ENCODE measurements around the gene ACVR2A. TPM values are rescaled to one million over a fixed set of nuclear protein-coding genes. Genes with fewer than 3 reads are reported as not detected.
A peak's percentile ranks its signal among the peaks of the same experiment; 100 is the strongest.

The ACVR2A gene
- total RNA-seq, 2 donors from 2014 or later, result 1.9 to 2.5 TPM

- Mint-ChIP-seq H3K9me3 (no peaks in the 10 kb centered on the region), H3K4me3 (no peak overlapping the region)
Observed at GRCh38 chr2:147924647-147925046, 79.8 kb downstream of the ACVR2A start.

GRCh38 chr2:147925886-147926285, 81.1 kb downstream of the ACVR2A start:
- H3K27me3 Mint-ChIP-seq, result no peaks in the 10 kb centered on the region
- H3K9me3 Mint-ChIP-seq, result no peaks in the 10 kb centered on the region
- H3K27ac Mint-ChIP-seq, result no peak overlapping the region
- H3K4me1 Mint-ChIP-seq, result no peaks in the 10 kb centered on the region
- H3K36me3 Mint-ChIP-seq (ENCODE audit: low read depth), result peaks cover 35% of the 10 kb centered on the region
- no peak overlapping the region for H3K4me3 Mint-ChIP-seq
- ATAC-seq (replicated peaks), result no peak

More at GRCh38 chr2:147924647-147925046, 79.8 kb downstream of the ACVR2A start:
- Mint-ChIP-seq H3K4me1 (no peaks in the 10 kb centered on the region), H3K36me3 (ENCODE audit: low read depth) (peaks cover 36% of the 10 kb centered on the region), H3K27me3 (no peaks in the 10 kb centered on the region), H3K27ac (no peak overlapping the region)
- no peak for ATAC-seq (replicated peaks)

- Mint-ChIP-seq H3K27ac (peak overlapping the region; percentile 25), H3K4me3 (no peak overlapping the region), H3K9me3 (no peaks in the 10 kb centered on the region), H3K27me3 (no peaks in the 10 kb centered on the region), H3K4me1 (no peaks in the 10 kb centered on the region), H3K36me3 (ENCODE audit: low read depth) (peaks cover 33% of the 10 kb centered on the region)
- ATAC-seq (replicated peaks), result no peak
Observed at GRCh38 chr2:147927053-147927588, 82.3 kb downstream of the ACVR2A start.

DNA sequence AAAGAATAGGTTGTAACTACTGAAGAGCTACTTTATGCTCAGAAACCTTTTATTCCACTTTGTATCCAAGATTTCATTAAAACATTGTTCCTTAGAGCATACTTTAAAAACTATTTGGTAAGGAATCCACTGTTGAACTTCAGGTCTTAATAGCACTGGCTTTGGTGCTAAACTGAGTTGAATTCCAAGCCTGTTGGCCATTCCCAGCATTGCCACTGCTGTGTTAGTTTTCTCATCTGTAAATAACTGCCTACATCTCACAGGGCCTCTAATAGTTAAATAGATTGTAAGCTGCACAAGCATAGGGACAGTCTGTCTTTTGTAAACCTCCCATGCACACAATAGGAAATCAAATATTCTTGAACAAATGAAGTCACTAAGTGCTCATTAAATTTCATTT, 89.1 kb downstream of the ACVR2A start:
- no peak for ATAC-seq (replicated peaks)
- no peaks in the 10 kb centered on the region for H3K4me1 Mint-ChIP-seq
- H3K4me3 Mint-ChIP-seq, result no peak overlapping the region
- no peaks in the 10 kb centered on the region for H3K9me3 Mint-ChIP-seq
- H3K27me3 Mint-ChIP-seq, result no peaks in the 10 kb centered on the region
- H3K36me3 Mint-ChIP-seq (ENCODE audit: low read depth), result peaks cover 50% of the 10 kb centered on the region
- no peak overlapping the region for H3K27ac Mint-ChIP-seq

- Mint-ChIP-seq H3K27me3 (no peaks in the 10 kb centered on the region), H3K36me3 (ENCODE audit: low read depth) (peaks cover 52% of the 10 kb centered on the region), H3K27ac (no peak overlapping the region), H3K4me3 (no peak overlapping the region), H3K4me1 (no peaks in the 10 kb centered on the region), H3K9me3 (no peaks in the 10 kb centered on the region)
- no peak for ATAC-seq (replicated peaks)
Observed at GRCh38 chr2:147934881-147935620, 90.2 kb downstream of the ACVR2A start.

DNA sequence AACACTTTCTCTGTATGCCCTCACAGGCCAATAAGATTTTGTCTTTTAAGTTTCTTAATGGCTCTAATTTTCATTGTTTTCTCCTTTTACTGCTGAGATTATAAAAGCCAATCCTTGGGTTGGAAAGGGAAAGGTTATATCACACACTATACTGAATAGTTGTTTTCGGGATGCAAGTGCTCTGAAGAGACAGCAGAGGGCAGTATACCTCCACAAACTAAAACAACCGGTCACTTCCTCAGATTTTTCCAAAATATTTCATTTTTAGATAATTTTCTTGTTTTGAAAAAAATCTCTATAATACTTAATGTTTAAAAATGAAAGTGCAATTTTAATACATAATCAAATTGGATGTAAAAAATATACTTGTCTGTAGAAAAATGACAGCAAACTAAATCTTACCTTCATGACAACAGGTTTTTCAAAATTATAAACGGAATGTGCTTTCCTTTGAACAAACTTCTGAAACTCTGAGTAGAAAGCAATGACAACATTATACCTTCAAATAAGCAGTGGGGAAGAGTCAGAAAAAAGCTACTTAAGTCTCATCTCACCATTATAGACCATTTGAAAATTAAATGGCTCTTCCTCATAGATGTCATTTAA, 93.0 kb downstream of the ACVR2A start:
- H3K4me3 Mint-ChIP-seq, result no peak overlapping the region
- peaks cover 57% of the 10 kb centered on the region for H3K36me3 Mint-ChIP-seq (ENCODE audit: low read depth)
- H3K9me3 Mint-ChIP-seq, result no peaks in the 10 kb centered on the region
- no peak overlapping the region for H3K27ac Mint-ChIP-seq
- no peaks in the 10 kb centered on the region for H3K27me3 Mint-ChIP-seq
- no peaks in the 10 kb centered on the region for H3K4me1 Mint-ChIP-seq
- no peak for ATAC-seq (replicated peaks)

- H3K9me3 Mint-ChIP-seq, result no peaks in the 10 kb centered on the region
- no peaks in the 10 kb centered on the region for H3K4me1 Mint-ChIP-seq
- no peaks in the 10 kb centered on the region for H3K27me3 Mint-ChIP-seq
- H3K4me3 Mint-ChIP-seq, result no peak overlapping the region
- ATAC-seq (replicated peaks), result no peak
- peak overlapping the region; percentile 6 for H3K27ac Mint-ChIP-seq
- peaks cover 69% of the 10 kb centered on the region for H3K36me3 Mint-ChIP-seq (ENCODE audit: low read depth)
Observed at GRCh38 chr2:147939313-147939712, 94.5 kb downstream of the ACVR2A start.

GRCh38 chr2:147945660-147946059, 100.8 kb downstream of the ACVR2A start:
- Mint-ChIP-seq H3K4me1 (no peaks in the 10 kb centered on the region), H3K27me3 (no peaks in the 10 kb centered on the region), H3K4me3 (no peak overlapping the region), H3K36me3 (ENCODE audit: low read depth) (peaks cover 64% of the 10 kb centered on the region), H3K9me3 (no peaks in the 10 kb centered on the region), H3K27ac (no peak overlapping the region)
- no peak for ATAC-seq (replicated peaks)

GRCh38 chr2:147952118-147952517, 107.3 kb downstream of the ACVR2A start:
- H3K27me3 Mint-ChIP-seq, result no peaks in the 10 kb centered on the region
- no peaks in the 10 kb centered on the region for H3K9me3 Mint-ChIP-seq
- H3K36me3 Mint-ChIP-seq (ENCODE audit: low read depth), result peaks cover 62% of the 10 kb centered on the region
- H3K4me1 Mint-ChIP-seq, result no peaks in the 10 kb centered on the region
- ATAC-seq (replicated peaks), result no peak
- H3K27ac Mint-ChIP-seq, result no peak overlapping the region
- no peak overlapping the region for H3K4me3 Mint-ChIP-seq

- H3K9me3 Mint-ChIP-seq, result peaks cover 12% of the 10 kb centered on the region
- H3K27ac Mint-ChIP-seq, result no peak overlapping the region
- peaks cover 7% of the 10 kb centered on the region for H3K4me1 Mint-ChIP-seq
- H3K4me3 Mint-ChIP-seq, result no peak overlapping the region
- ATAC-seq (replicated peaks), result no peak
- peaks cover 88% of the 10 kb centered on the region for H3K36me3 Mint-ChIP-seq (ENCODE audit: low read depth)
- no peaks in the 10 kb centered on the region for H3K27me3 Mint-ChIP-seq
Observed at GRCh38 chr2:147968571-147968970, 123.7 kb downstream of the ACVR2A start.

GRCh38 chr2:147976102-147976501, 131.3 kb downstream of the ACVR2A start:
- Mint-ChIP-seq H3K27ac (no peak overlapping the region), H3K4me1 (peaks cover 20% of the 10 kb centered on the region), H3K9me3 (no peaks in the 10 kb centered on the region), H3K36me3 (ENCODE audit: low read depth) (peaks cover 40% of the 10 kb centered on the region), H3K4me3 (no peak overlapping the region), H3K27me3 (no peaks in the 10 kb centered on the region)
- no peak for ATAC-seq (replicated peaks)

DNA sequence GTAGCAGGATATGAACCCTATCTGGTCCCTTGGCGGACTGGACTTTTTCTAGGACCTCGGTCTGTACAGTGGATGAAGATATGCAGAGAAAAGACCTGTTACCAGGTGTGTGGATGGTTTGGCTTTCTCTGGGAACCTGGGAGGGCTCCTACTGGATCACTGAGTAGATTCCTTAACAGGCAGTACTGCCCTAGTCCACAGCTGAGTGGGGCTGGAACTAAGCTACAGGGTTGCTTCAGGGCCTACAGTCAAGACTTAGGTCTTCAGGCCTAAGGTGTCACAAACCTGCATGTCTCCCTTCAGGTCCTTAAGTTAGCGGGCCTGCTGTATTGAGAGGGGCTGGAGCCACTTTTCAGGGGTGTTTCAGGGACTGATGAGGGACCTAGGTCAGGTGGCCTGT, 132.8 kb downstream of the ACVR2A start:
- Mint-ChIP-seq H3K27me3 (no peaks in the 10 kb centered on the region), H3K27ac (no peak overlapping the region), H3K36me3 (ENCODE audit: low read depth) (peaks cover 30% of the 10 kb centered on the region), H3K4me3 (no peak overlapping the region), H3K9me3 (no peaks in the 10 kb centered on the region), H3K4me1 (peaks cover 21% of the 10 kb centered on the region)
- ATAC-seq (replicated peaks), result no peak

Measured in activated T-helper 17 cell treated with anti-CD3 and anti-CD28 coated beads, Interleukin-2, amount 50 U/mL, for 72 hours (primary cell).